Measurements from ENCODE around the gene STAT2. TPM values are rescaled to one million over a fixed set of nuclear protein-coding genes. Genes with fewer than 3 reads are reported as not detected.

STAT2 gene
- total and polyA plus RNA-seq, 2 of the 13 experiments (the other 11 are each of a cell fraction or from before 2014, with no cell fraction given) = 43.5 to 84.6 TPM

DNA sequence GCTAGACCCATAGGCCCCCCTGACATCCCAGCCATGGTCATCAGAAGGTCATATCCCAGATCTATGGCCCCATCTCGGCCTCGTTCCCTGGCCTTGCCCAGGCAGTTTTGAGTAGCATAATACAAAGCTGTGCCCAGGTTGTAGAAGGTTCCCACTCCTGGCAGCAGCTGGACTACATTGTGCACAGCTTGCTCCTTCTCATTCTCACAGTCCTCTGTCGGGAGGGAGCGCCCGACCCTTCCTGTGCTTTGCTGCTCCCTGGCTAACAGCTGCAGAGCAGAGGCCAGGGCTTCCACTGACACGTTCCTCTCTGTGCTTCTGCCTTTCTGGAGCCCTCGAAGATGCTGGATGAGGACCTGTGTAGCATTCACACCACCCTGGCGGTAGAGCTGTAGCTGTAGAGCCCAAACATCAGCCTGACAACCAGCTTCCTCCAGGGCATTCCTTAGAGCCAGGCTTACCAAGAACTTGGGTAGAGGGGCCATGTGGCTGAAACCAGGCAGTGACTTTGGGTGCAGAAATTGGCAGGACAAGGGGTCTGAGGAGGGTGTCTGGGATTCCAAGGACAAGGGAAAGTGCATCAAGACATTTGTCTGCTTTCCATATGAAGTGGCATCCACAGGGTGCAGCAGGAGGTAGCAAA lies 1.7 kb upstream of the STAT2 start (continued):
- TF ChIP-seq HNRNPUL1 (IDR thresholded peaks at IDR 0.05; ENCODE audit: low read depth, low read length) = no peak
- TF ChIP-seq NFKB2 (CRISPR knock-in tag; IDR thresholded peaks at IDR 0.05; ENCODE audit: borderline replicate concordance) = no peak
- no peak for TF ChIP-seq MLXIP (CRISPR knock-in tag; IDR thresholded peaks at IDR 0.05; ENCODE audit: borderline replicate concordance)
- TF ChIP-seq MBNL3 (CRISPR knock-in tag; conservative IDR thresholded peaks at IDR 0.05) = no peak
- TF ChIP-seq TFAP4 (IDR thresholded peaks at IDR 0.05; ENCODE audit: borderline replicate concordance, low read depth) = peak; percentile 43; the same call in 1 of the 2 replicates
- no peak for TF ChIP-seq ZNF343 (CRISPR knock-in tag; IDR thresholded peaks at IDR 0.05)
- TF ChIP-seq FOXA1 (IDR thresholded peaks at IDR 0.05) = no peak
- no peak for TF ChIP-seq FOXA1 (CRISPR knock-in tag; IDR thresholded peaks at IDR 0.05)
- no peak for TF ChIP-seq KLF9 (CRISPR knock-in tag; IDR thresholded peaks at IDR 0.05; ENCODE audit: low read depth)
- TF ChIP-seq ZNF253 (CRISPR knock-in tag; IDR thresholded peaks at IDR 0.05; ENCODE audit: borderline replicate concordance) = no peak
- TF ChIP-seq KDM5B (CRISPR knock-in tag; IDR thresholded peaks at IDR 0.05; ENCODE audit: borderline replicate concordance) = peak; percentile 60; the same call in 1 of the 2 replicates
- TF ChIP-seq ZNF589 (CRISPR knock-in tag; conservative IDR thresholded peaks at IDR 0.05) = no peak
- TF ChIP-seq ZSCAN22 (CRISPR knock-in tag; IDR thresholded peaks at IDR 0.05) = no peak
- TF ChIP-seq ZNF713 (CRISPR knock-in tag; IDR thresholded peaks at IDR 0.05) = 0 out of 2 replicates have a peak, but pooled peaks have one; percentile 41
- TF ChIP-seq ZBTB38 (CRISPR knock-in tag; IDR thresholded peaks at IDR 0.05) = peak; percentile 86
- peak; percentile 47; the same call in 1 of the 2 replicates for TF ChIP-seq MEIS1 (CRISPR knock-in tag; IDR thresholded peaks at IDR 0.05; ENCODE audit: borderline replicate concordance)
- TF ChIP-seq ZNF83 (CRISPR knock-in tag; IDR thresholded peaks at IDR 0.05; ENCODE audit: borderline replicate concordance) = 0 out of 2 replicates have a peak, but pooled peaks have one; percentile 4
- no peak for TF ChIP-seq SP4 (CRISPR knock-in tag; IDR thresholded peaks at IDR 0.05)
- no peak for TF ChIP-seq HNRNPH1 (optimal IDR thresholded peaks at IDR 0.05; ENCODE audit: low read depth, low read length)
- TF ChIP-seq ZNF800 (CRISPR knock-in tag; IDR thresholded peaks at IDR 0.05) = 0 out of 2 replicates have a peak, but pooled peaks have one; percentile 4
- TF ChIP-seq ZNF660 (CRISPR knock-in tag; IDR thresholded peaks at IDR 0.05; ENCODE audit: borderline replicate concordance, low read depth) = no peak
- TF ChIP-seq ZNF205 (CRISPR knock-in tag; IDR thresholded peaks at IDR 0.05) = no peak
- no peak for TF ChIP-seq SNAPC2 (CRISPR knock-in tag; IDR thresholded peaks at IDR 0.05)
- TF ChIP-seq E2F2 (CRISPR knock-in tag; IDR thresholded peaks at IDR 0.05; ENCODE audit: borderline replicate concordance) = no peak
- no peak for TF ChIP-seq RORA (CRISPR knock-in tag; IDR thresholded peaks at IDR 0.05)
